Measurements from ENCODE around the gene ELP5.

- TF ChIP-seq POLR2A (IDR thresholded peaks at IDR 0.05; ENCODE audit: low read length): no peak
- no peak for TF ChIP-seq GATA1 (IDR thresholded peaks at IDR 0.05; ENCODE audit: low read depth, low read length)
Measured at GRCh38 chr17:7229504-7229903, 22.5 kb upstream of the ELP5 start.
